AG04449 (cell line): ENCODE results near the gene LRRTM4.
"Not testable (repeated sequence)": the region's sequence is repeated elsewhere in the genome, so short reads cannot be mapped to it uniquely, and the experiment has no call there.

Experiments
- CTCF ChIA-PET: fragments of 350-600 bp; formaldehyde crosslinking; extraction: SDS; loops from one replicate; lab custom pipeline; 2021; ENCODE audit warnings: antibody characterized with exemption; lab: Yijun Ruan, JAX
- POLR2A ChIA-PET: fragments of 400-600, 350-600 bp; formaldehyde crosslinking; extraction: SDS; loops from one replicate; lab custom pipeline; 2020; ENCODE audit warnings: antibody characterized with exemption, inconsistent platforms; lab: Yijun Ruan, JAX
- DNase-seq: peaks from one replicate; pipeline ENCODE4 v3.0.0-alpha.2; 2010; ENCODE audit warnings: low read depth, low spot score
- H3K4me3 ChIP-seq: 2 replicates; pipeline ENCODE4 v1.5.1; 2011; ENCODE audit warnings: low read depth, mild to moderate bottlenecking, control low read depth, low read length
- TF ChIP-seq, protein P1 (sequence below): IDR thresholded peaks from one replicate; pipeline ENCODE4 v1.5.1; 2011; ENCODE audit warnings: mild to moderate bottlenecking, moderate library complexity, low read length, control low read depth, inconsistent platforms; ENCODE audit not compliant: insufficient read depth; ENCODE audit errors: missing control alignments

The LRRTM4 gene

DNA sequence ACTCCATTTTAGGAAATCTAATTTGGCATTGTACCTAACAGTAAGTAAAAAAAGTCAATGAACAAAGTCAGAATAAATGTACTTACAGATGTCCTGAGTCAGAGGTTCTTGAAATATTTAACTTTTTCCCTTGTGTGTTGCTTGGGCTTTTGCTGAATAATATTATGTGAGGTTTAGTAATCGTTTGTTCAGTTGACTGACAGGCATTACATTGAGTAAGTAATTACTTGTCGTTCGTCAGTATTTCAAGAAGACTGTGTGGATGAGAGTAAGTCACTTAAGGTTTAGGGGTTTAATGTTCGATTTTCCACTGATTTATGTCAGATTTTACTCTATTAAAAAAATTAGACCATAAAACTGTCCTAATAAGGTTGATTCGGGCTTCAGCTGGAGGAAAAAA lies 342.9 kb downstream of the LRRTM4 start:
- ChIA-PET POLR2A (no interaction called here), CTCF (no interaction called here)
- TF ChIP-seq, protein P1, sequence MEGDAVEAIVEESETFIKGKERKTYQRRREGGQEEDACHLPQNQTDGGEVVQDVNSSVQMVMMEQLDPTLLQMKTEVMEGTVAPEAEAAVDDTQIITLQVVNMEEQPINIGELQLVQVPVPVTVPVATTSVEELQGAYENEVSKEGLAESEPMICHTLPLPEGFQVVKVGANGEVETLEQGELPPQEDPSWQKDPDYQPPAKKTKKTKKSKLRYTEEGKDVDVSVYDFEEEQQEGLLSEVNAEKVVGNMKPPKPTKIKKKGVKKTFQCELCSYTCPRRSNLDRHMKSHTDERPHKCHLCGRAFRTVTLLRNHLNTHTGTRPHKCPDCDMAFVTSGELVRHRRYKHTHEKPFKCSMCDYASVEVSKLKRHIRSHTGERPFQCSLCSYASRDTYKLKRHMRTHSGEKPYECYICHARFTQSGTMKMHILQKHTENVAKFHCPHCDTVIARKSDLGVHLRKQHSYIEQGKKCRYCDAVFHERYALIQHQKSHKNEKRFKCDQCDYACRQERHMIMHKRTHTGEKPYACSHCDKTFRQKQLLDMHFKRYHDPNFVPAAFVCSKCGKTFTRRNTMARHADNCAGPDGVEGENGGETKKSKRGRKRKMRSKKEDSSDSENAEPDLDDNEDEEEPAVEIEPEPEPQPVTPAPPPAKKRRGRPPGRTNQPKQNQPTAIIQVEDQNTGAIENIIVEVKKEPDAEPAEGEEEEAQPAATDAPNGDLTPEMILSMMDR = no peak
- no peak overlapping the region for H3K4me3 ChIP-seq
- DNase-seq = no peak

DNA sequence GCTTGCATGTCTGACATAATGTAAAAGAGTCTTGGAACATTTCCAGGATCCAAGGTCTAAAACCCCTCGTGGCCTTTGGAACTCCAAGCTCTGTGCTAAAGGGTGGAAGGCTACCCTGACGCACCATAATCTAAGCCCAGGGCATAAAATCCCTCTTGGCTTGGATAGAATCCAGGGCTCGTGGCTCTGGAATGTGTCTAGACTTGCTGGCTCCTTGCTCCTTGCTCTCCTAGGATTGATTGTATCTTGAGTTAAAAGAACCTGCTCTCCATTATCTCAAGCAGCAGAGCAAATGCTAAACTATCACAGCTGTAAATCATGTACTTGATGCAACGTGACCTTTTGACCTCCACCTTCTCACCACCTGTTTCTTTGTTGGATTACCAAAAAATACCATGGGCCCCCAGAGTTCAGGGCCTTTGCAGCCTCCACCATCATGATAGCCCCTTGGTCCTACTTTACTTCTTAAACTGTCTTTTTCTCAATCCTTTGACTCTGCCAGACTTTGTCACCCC lies 346.9 kb downstream of the LRRTM4 start:
- POLR2A ChIA-PET, DNase-seq, CTCF ChIA-PET, H3K4me3 ChIP-seq: not testable (repeated sequence)

DNA sequence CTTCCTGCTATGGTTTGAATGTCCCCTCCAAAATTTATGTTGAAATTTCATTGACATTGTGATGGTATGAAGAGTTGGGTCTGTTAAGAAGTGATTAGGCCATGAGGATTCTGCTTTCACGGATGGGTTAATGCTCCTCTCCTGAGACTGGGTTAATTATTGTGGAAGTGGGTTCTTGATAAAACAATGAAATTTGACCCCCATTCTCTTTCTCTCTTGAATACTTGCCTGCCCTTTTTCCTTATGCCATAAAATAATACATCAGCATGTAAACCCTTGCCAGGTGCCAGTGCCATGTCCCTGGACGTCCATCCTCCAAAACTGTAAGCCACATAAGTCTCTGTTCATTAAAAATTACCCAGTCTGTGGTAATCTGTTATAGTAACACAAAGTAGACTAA lies 352.8 kb downstream of the LRRTM4 start:
- no peak for DNase-seq
- no peak overlapping the region for H3K4me3 ChIP-seq
- CTCF ChIA-PET = no interaction called here
- POLR2A ChIA-PET = no interaction called here
- TF ChIP-seq, protein P1 = no peak

DNA sequence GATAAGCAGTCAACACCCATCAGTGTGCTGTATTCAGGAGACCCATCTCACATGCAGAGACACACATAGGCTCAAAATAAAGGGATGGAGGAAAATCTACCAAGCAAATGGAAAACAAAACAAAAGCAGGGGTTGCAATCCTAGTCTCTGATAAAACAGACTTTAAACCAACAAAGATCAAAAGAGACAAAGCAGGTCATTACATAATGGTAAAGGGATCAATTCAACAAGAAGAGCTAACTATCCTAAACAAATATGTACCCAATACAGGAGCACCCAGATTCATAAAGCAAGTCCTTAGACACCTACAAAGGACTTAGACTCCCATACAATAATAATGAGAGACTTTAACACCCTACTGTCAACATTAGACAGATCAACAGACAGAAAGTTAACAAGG lies 358.2 kb downstream of the LRRTM4 start:
- CTCF ChIA-PET, H3K4me3 ChIP-seq, DNase-seq, POLR2A ChIA-PET: not testable (repeated sequence)

DNA sequence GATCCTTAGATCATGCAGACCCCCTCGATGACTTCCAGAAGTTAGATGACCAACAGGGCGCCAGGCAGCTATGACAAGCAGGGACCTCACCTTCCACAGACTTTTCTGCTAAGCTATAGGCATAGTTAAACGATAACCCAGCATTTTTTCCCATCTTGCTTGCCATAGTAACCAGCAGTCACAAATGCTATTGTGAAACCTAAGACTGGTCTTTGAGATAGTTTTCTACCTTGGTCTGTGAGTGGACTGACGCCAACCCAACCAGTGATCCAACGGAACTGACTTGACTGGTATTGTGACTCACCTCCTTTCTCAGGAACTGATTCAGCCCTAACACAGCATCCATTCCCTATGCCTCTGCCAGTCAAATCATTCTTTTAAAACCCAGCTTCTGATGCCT lies 361.2 kb downstream of the LRRTM4 start:
- TF ChIP-seq, protein P1 = no peak
- ChIA-PET POLR2A (no interaction called here), CTCF (no interaction called here)
- no peak overlapping the region for H3K4me3 ChIP-seq
- no peak for DNase-seq

DNA sequence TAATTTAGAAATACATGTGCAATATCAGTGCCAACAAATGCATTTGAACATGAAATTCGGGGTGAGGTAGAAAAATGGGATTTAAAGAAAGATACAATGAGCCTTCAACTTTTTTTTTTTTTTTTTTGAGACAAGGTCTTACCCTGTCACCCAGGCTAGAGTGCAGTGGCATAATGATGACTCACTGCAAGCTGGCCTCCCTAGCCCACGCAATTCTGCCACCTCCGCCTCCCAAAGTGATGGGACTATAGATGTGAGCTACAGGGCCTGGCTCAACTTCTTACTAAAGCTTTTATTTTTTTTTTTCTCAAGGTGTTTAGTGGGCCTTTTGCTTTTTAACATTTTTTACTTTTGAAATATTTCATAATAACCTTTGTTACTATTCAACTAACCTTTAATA lies 365.6 kb downstream of the LRRTM4 start:
- POLR2A ChIA-PET = no interaction called here
- no peak overlapping the region for H3K4me3 ChIP-seq
- TF ChIP-seq, protein P1 = no peak
- no peak for DNase-seq
- CTCF ChIA-PET = no interaction called here

DNA sequence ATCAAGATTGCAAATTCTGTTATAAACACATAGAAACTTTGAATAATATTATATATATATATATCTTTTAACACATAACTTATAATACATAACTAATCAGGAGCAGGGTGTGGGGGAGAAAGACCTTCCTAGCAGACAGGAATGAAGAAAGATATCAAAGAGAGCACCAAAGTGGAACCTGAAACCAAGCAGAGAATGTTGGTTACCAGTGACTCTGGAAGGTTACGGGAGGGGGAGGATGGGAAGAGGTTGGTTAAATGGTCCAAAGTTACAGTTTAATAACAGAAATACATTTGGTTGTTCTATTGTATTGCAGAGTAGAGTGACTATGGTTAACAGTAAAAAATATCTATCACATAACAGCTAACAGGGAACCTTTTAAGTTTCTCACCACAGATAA lies 366.7 kb downstream of the LRRTM4 start:
- ChIA-PET CTCF (no interaction called here), POLR2A (no interaction called here)
- TF ChIP-seq, protein P1 = no peak
- no peak for DNase-seq
- no peak overlapping the region for H3K4me3 ChIP-seq
